GM13977 (cell line): ENCODE results near the gene NKX3-2.

Experiments used
- DNase-seq: peaks from one replicate; pipeline ENCODE4 v3.0.0; 2012; ENCODE audit warnings: low spot score
- in situ Hi-C: fragments of 300-500 bp; cut with MboI; formaldehyde crosslinking; loops from one replicate; pipeline ENCODE4 v1.12.0; 2022; ENCODE audit warnings: low sequenced_read_pairs, low pct_unique_long_range_greater_than_20kb, mixed read lengths, inconsistent platforms; ENCODE audit not compliant: unreplicated experiment
- TF ChIP-seq, protein P1 (sequence below): IDR thresholded peaks from 2 replicates; pipeline ENCODE4 v1.5.1; 2012; ENCODE audit warnings: mild to moderate bottlenecking, control low read depth; ENCODE audit not compliant: insufficient read depth; ENCODE audit errors: extremely low read depth, missing control alignments

The NKX3-2 gene

DNA sequence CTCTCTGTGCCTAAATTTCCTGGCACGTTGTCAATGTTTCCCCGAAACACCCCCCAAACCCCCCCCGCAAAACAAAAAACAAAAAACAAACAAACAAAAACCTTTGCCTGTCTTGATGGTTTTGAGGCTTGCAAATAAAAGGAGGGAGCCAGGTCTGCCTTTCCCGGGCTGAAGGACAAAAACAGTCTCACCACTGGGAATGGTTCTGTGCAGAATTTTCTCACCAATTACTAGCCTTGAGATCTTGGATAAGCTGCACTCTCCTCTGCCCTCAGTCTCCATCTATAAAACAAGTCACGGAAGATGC is 15.5 kb downstream of the NKX3-2 start:
- peak; percentile 35 for DNase-seq
- TF ChIP-seq, protein P1, sequence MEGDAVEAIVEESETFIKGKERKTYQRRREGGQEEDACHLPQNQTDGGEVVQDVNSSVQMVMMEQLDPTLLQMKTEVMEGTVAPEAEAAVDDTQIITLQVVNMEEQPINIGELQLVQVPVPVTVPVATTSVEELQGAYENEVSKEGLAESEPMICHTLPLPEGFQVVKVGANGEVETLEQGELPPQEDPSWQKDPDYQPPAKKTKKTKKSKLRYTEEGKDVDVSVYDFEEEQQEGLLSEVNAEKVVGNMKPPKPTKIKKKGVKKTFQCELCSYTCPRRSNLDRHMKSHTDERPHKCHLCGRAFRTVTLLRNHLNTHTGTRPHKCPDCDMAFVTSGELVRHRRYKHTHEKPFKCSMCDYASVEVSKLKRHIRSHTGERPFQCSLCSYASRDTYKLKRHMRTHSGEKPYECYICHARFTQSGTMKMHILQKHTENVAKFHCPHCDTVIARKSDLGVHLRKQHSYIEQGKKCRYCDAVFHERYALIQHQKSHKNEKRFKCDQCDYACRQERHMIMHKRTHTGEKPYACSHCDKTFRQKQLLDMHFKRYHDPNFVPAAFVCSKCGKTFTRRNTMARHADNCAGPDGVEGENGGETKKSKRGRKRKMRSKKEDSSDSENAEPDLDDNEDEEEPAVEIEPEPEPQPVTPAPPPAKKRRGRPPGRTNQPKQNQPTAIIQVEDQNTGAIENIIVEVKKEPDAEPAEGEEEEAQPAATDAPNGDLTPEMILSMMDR = no peak
- in situ Hi-C loops = no loop called here

DNA sequence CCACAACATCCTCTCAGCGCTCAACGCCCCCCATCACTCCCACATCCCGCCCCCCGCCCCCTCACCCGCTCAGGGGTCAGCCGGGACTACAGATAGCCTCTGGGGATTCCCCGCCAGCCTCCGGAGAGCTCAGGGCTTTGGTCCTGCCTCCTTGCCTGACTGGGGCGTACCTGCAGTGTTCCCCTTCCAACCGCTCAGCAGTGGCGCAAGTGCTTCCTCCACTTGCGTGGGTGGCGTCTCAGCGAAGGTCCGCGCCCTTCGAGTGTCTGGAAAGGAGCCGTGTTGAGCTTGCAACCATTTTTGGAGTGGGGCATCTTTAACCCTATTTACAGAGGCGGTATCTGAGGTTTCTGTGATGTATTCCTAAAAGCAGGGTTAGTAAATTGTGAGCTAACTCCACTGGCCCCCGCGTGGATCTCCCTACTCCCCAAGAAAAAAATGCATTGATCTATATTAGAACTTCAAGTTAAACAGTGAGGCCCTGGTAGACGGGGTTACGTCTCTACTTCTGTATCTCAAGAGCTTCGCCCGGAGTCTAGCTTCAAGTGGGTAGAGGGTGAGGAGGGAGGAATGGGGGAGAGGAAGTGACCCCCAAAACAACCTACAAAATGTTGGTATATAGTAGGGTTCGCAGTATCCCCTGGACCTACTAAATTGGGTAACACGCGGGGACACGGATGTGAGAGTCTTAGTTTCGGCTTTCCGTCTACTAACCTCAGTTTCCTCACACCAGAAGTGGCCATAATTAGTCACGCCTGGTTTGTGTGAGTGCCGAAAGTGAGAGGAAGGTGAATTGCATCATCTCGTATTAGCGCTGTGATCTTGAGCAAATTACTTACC is 16.1 kb downstream of the NKX3-2 start:
- in situ Hi-C loops = no loop called here
- DNase-seq = peak; percentile 78
- TF ChIP-seq, protein P1 = no peak

DNA sequence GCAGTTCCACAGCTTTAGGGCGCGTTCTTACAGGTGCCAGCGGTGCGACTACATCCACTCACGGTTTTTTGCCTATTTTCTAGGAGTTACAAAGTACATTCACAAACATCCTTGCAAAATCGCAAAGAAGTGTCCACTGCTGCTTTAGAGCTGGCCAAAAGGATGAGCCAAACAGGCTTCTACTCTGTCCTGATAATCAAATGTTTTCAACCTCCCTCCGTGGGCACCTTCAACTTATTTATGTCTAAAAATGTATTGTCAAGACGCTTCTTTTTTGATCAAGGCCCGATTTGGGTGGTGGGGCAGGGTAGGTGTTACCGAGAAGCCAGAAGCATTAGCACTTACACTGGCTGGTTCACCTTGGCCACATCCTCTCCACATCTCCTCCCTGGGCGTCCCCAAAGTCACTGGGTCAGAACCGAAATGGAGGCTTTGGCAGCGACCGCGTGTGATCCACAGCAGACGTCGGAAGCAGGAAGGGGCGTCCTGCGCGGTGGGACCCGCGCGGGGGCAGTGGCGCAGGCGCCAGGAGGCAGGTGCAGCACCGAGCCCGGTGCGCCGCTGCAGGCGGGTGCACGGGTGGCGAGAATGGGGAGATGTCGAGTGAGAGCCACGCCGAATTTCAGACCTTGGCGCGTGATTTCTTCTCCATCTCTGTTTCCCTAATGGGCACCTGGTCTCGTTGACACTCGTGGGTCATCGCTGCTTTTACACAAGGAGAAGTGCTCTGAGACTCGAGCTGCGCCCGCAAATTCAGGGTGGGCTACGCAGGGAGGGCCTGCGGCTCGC is 16.9 kb downstream of the NKX3-2 start:
- TF ChIP-seq, protein P1 = no peak
- in situ Hi-C loops = no loop called here
- peak; percentile 44 for DNase-seq

DNA sequence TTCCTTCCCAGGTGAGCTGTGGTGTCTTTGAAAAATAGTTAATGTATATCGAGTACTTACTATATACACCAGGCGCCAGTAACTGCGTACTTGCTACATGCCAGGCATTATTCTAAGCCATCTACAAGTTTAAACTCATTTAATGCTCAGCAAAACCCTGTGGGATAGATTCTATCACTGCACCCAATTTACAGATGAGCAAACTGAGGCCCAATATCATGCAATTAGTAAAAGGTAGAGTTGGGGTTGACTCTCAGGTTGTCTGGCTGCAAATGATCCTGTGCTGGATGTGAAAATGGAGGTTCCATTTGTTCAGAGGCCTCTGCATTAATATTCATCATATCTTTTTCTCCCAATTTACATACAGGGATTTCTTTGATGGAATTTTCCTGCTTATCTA is 17.6 kb downstream of the NKX3-2 start:
- in situ Hi-C loops = no loop called here

DNA sequence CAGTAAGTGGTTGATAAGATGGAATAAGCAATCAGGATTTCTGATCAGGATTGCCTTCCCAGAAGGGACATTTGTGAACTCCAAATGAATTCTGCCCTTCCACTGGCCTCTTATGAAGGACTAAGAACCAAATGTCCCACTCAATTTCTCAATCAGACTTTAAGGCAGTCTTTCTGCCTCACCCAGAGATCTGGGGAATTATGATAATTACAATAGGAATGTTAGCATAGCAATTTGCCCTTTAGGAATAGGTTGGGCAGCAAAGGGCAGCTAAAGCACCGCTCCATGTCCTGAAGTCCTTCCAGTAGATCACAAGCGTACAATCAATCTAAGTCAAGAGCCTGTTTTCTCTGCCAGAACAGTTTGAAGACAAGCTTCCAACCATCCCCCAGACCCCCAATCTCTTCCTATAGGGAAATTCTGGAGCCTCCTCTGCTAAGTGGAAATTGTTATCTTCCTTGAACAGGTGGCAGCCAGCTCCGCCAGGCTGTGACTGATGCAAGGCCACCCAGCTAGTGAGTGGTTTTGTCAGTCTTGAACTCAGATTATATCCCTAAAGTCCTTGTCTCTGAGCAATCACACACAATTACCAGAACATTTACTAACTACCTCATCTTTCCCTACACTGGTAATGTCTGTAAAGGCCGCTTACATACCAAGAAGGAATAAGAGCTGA is 18.6 kb downstream of the NKX3-2 start:
- DNase-seq = peak; percentile 17
- TF ChIP-seq, protein P1 = no peak
- in situ Hi-C loops = no loop called here

More for the DNA sequence above, 17.6 kb downstream of the NKX3-2 start:
- TF ChIP-seq, protein P1 = no peak
- no peak for DNase-seq

DNA sequence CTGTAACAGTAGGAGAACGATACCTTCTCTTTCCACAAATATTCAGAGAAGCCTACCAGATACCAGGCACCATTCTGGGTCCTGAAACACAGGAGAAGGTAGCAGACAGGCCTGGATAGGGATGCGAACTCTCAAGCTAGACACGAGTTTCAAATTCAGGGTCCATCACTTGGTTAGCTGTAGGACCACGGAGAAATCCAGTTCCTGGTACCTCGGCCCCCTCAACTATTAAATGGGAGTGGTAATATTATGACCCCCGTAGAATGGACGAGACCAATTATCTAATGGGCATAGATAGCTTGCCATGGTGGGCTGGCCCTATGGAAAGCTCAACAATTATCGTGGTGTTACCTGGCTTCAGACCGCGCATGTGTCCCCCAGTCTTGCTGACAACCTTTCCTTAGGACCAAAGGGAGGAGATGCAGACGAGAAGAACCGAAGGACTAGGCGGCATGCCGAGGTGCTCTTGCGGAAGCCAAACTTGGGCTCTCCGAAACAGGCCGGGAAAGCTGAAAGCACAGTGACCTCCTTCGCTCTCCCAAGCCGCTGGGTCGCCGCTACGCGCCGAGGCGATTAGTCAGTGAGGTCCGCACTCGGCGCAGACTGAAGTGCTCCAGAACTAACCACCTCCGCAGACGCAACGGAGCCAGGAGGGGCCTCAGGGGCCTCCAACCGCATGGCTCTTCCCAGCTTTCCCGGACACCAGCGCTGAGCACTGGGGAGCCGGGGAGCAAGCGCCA is 19.6 kb downstream of the NKX3-2 start:
- TF ChIP-seq, protein P1 = no peak
- in situ Hi-C loops = no loop called here
- DNase-seq = peak; percentile 22
